Liver (tissue), 3 donors: Measurements from ENCODE around the gene RAB11FIP3.

ENCODE experiments used
- EGR1 ChIP-seq, 2 donors: IDR thresholded peaks; 2 replicates each; pipeline ENCODE4 v1.6.1; 2016 to 2018; ENCODE audit warnings: antibody characterized with exemption in 2 of 2, low read depth in 2 of 2
- JUND ChIP-seq, 2 donors: IDR thresholded peaks; 2 replicates each; pipeline ENCODE4 v1.6.1; 2016; ENCODE audit warnings: antibody characterized with exemption in 2 of 2
- RAD21 ChIP-seq, 2 donors: IDR thresholded peaks; 2 replicates each; pipeline ENCODE4 v1.6.1; 2016; ENCODE audit warnings: antibody characterized with exemption in 2 of 2, mild to moderate bottlenecking in 2 of 2
- TAF1 ChIP-seq: conservative IDR thresholded peaks from 2 replicates; pipeline ENCODE4 v1.6.1; 2016; ENCODE audit warnings: antibody characterized with exemption, mild to moderate bottlenecking
- YY1 ChIP-seq: IDR thresholded peaks from 2 replicates; pipeline ENCODE4 v1.6.1; 2016; ENCODE audit warnings: antibody characterized with exemption, mild to moderate bottlenecking
- TF ChIP-seq, protein P1 (sequence below): fragments of 150-350 bp; IDR thresholded peaks from 2 replicates; pipeline ENCODE4 v1.5.1; 2017; ENCODE audit warnings: improper control_type of control experiment, low read depth, low read length; ENCODE audit not compliant: missing input control
- TF ChIP-seq, protein P2 (sequence below): IDR thresholded peaks from 2 replicates; pipeline ENCODE4 v1.6.1; 2016; ENCODE audit warnings: antibody characterized with exemption, mild to moderate bottlenecking
- TF ChIP-seq, protein P3 (sequence below): IDR thresholded peaks from 2 replicates; pipeline ENCODE4 v1.6.1; 2016; ENCODE audit warnings: antibody characterized with exemption
- donor health status: healthy.
- donor health status: healthy.

DNA sequence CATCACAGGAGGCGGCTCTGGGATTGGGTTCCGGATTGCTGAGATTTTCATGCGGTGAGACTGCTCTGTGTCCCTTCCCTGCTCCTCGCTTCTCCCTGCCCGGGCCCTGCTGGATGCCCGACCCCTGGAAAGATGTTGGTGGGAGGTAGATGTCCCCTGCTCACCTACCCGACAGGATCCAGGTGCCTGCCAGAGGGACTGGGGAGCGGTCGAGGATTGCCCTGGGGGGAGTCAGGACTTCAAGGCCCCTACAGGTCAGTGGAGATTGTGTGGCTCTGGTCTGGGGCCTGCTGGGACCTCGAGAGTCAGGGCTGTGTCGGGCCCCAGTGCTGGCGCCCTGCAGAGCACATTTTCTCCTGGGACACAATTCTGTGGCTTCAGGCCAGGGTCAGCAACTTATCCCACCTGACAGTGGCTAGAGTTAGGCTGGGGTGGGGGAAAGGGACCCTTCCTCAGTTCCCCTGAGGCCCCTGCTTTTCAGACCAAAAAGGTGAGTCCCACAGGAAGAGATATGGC is 20.4 kb upstream of the RAB11FIP3 start:
- TF ChIP-seq, protein P1, sequence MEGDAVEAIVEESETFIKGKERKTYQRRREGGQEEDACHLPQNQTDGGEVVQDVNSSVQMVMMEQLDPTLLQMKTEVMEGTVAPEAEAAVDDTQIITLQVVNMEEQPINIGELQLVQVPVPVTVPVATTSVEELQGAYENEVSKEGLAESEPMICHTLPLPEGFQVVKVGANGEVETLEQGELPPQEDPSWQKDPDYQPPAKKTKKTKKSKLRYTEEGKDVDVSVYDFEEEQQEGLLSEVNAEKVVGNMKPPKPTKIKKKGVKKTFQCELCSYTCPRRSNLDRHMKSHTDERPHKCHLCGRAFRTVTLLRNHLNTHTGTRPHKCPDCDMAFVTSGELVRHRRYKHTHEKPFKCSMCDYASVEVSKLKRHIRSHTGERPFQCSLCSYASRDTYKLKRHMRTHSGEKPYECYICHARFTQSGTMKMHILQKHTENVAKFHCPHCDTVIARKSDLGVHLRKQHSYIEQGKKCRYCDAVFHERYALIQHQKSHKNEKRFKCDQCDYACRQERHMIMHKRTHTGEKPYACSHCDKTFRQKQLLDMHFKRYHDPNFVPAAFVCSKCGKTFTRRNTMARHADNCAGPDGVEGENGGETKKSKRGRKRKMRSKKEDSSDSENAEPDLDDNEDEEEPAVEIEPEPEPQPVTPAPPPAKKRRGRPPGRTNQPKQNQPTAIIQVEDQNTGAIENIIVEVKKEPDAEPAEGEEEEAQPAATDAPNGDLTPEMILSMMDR, result no peak
- TF ChIP-seq EGR1 (IDR thresholded peaks at IDR 0.05; ENCODE audit: low read depth in 2 of 2), result no peak
- TF ChIP-seq, protein P2, sequence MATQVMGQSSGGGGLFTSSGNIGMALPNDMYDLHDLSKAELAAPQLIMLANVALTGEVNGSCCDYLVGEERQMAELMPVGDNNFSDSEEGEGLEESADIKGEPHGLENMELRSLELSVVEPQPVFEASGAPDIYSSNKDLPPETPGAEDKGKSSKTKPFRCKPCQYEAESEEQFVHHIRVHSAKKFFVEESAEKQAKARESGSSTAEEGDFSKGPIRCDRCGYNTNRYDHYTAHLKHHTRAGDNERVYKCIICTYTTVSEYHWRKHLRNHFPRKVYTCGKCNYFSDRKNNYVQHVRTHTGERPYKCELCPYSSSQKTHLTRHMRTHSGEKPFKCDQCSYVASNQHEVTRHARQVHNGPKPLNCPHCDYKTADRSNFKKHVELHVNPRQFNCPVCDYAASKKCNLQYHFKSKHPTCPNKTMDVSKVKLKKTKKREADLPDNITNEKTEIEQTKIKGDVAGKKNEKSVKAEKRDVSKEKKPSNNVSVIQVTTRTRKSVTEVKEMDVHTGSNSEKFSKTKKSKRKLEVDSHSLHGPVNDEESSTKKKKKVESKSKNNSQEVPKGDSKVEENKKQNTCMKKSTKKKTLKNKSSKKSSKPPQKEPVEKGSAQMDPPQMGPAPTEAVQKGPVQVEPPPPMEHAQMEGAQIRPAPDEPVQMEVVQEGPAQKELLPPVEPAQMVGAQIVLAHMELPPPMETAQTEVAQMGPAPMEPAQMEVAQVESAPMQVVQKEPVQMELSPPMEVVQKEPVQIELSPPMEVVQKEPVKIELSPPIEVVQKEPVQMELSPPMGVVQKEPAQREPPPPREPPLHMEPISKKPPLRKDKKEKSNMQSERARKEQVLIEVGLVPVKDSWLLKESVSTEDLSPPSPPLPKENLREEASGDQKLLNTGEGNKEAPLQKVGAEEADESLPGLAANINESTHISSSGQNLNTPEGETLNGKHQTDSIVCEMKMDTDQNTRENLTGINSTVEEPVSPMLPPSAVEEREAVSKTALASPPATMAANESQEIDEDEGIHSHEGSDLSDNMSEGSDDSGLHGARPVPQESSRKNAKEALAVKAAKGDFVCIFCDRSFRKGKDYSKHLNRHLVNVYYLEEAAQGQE, result no peak
- no peak for TF ChIP-seq TAF1
- TF ChIP-seq RAD21 (IDR thresholded peaks at IDR 0.05), result no peak
- TF ChIP-seq, protein P3, sequence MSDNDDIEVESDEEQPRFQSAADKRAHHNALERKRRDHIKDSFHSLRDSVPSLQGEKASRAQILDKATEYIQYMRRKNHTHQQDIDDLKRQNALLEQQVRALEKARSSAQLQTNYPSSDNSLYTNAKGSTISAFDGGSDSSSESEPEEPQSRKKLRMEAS, result no peak
- no peak for TF ChIP-seq YY1
- TF ChIP-seq JUND (IDR thresholded peaks at IDR 0.05), result no peak
